Measurements from ENCODE around the gene NTN3. TPM values are rescaled to one million over a fixed set of nuclear protein-coding genes. Genes with fewer than 3 reads are reported as not detected.
A peak's percentile ranks its signal among the peaks of the same experiment; 100 is the strongest.

Gene NTN3
- total RNA-seq, 1 donor from 2014 or later: not detected

- no peak for DNase-seq (ENCODE audit: low spot score)
Measured at GRCh38 chr16:2465653-2466415, 5.3 kb upstream of the NTN3 start.

- no peak for DNase-seq (ENCODE audit: low spot score)
Measured at GRCh38 chr16:2466667-2467527, 4.2 kb upstream of the NTN3 start.

GRCh38 chr16:2467528-2468232, 3.4 kb upstream of the NTN3 start:
- no peak for DNase-seq (ENCODE audit: low spot score)

- DNase-seq (ENCODE audit: low spot score): no peak
Measured at GRCh38 chr16:2468233-2468724, 2.8 kb upstream of the NTN3 start.

- DNase-seq (ENCODE audit: low spot score): no peak
Measured at GRCh38 chr16:2468725-2469398, 2.2 kb upstream of the NTN3 start.

- no peak for DNase-seq (ENCODE audit: low spot score)
Measured at GRCh38 chr16:2469399-2470233, 1.5 kb upstream of the NTN3 start.

GRCh38 chr16:2470234-2470601, 879 bp upstream of the NTN3 start:
- DNase-seq (ENCODE audit: low spot score): no peak

- no peak for DNase-seq (ENCODE audit: low spot score)
Measured at GRCh38 chr16:2470603-2471015, 488 bp upstream of the NTN3 start.

GRCh38 chr16:2471653-2472487, 773 bp downstream of the NTN3 start:
- no peak for DNase-seq (ENCODE audit: low spot score)

GRCh38 chr16:2472488-2472864, 1.4 kb downstream of the NTN3 start:
- no peak for DNase-seq (ENCODE audit: low spot score)

- no peak for DNase-seq (ENCODE audit: low spot score)
Measured at GRCh38 chr16:2472885-2473445, 1.9 kb downstream of the NTN3 start.

- no peak for DNase-seq (ENCODE audit: low spot score)
Measured at GRCh38 chr16:2473446-2473926, 2.4 kb downstream of the NTN3 start.

- DNase-seq (ENCODE audit: low spot score): no peak
Measured at GRCh38 chr16:2473999-2474876, 3.1 kb downstream of the NTN3 start.

- DNase-seq (ENCODE audit: low spot score): peak; percentile 95
Measured at GRCh38 chr16:2474877-2475412, 3.8 kb downstream of the NTN3 start, which contains the start of gene TBC1D24. Gene TBC1D24, plus strand, starts transcription at chr16:2475127. Its CDS starts 21,022 bp downstream, at chr16:2496149.

GRCh38 chr16:2475413-2476344, 4.6 kb downstream of the NTN3 start:
- DNase-seq (ENCODE audit: low spot score): no peak

GRCh38 chr16:2476345-2476720, 5.2 kb downstream of the NTN3 start:
- DNase-seq (ENCODE audit: low spot score): no peak
